Skin epidermis (tissue), 12 donors: ENCODE data around the gene TPST1.
"Not testable (repeated sequence)": the region's sequence is repeated elsewhere in the genome, so short reads cannot be mapped to it uniquely, and the experiment has no call there.

Experiments used
- H3K27ac ChIP-seq, 21 experiments: fragments of 200-600 bp; sonication (generic) in 11 of 21; one replicate each; pipeline ENCODE4 v1.5.0; 2020; ENCODE audit warnings: mild to moderate bottlenecking in 3 of 21, inconsistent platforms in 2 of 21, moderate library complexity in 2 of 21
- H3K4me3 ChIP-seq, 7 experiments: fragments of 200-600 bp; sonication (generic) in 2 of 7; one replicate each; pipeline ENCODE4 v1.5.0; 2020; ENCODE audit warnings: inconsistent platforms in 2 of 7, mild to moderate bottlenecking in 2 of 7, moderate library complexity in 1 of 7

The TPST1 gene

DNA sequence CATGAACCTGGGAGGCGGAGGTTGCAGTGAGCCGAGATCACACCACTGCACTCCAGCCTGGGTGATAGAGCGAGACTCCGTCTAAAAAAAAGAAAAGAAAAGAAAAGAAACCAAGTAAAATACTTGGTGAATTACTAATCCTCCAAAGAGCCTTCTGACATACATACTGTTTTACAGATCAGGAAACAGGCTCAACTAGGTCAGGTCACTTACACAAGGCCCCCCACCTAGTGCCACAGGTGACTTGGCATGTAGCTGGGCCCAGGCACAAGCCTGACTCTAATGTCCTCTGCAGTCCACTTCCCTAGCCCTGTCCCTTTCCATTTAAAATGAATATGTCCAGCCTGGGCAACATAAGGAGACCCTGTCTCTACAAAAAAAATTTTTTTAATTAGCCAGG, 157.0 kb downstream of the TPST1 start:
- H3K27ac ChIP-seq = no peak overlapping the region
- H3K4me3 ChIP-seq = no peak overlapping the region

DNA sequence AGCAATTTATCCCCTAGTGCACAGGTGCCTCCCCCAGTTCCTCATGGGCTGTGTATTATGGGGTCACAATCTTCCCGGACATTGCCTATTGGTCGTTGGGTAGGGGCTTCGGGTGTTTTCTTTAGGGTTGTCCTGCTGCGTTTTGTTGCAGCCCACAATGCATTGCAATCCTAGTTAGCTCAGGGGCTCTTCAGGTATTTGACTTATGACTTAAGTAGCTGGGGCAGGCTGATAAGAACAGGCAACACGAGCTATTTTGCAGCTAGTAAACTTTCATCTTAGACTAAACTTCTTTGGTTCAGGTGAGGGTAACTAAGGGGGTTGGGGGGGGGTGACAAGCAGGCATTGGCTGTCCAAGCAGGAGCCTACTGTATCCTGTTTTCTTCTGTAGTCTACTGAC, 158.5 kb downstream of the TPST1 start:
- no peak overlapping the region for H3K27ac ChIP-seq
- no peak overlapping the region for H3K4me3 ChIP-seq

DNA sequence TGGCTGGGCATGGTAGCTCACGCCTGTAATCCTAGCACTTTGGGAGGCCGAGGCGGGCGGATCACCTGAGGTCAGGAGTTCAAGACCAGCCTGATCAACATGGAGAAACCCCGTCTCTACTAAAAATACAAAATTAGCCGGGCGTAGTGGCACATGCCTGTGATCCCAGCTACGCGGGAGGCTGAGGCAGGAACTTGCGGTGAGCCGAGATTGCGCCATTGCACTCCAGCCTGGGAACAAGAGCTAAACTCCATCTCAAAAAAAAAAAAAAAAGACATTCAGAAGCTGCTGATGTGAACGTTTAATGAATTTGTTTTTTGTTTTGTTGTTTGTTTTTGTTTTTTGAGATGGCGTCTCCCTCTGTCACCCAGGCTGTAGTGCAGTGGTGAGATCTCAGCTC, 159.9 kb downstream of the TPST1 start:
- H3K4me3 ChIP-seq, H3K27ac ChIP-seq: not testable (repeated sequence)

DNA sequence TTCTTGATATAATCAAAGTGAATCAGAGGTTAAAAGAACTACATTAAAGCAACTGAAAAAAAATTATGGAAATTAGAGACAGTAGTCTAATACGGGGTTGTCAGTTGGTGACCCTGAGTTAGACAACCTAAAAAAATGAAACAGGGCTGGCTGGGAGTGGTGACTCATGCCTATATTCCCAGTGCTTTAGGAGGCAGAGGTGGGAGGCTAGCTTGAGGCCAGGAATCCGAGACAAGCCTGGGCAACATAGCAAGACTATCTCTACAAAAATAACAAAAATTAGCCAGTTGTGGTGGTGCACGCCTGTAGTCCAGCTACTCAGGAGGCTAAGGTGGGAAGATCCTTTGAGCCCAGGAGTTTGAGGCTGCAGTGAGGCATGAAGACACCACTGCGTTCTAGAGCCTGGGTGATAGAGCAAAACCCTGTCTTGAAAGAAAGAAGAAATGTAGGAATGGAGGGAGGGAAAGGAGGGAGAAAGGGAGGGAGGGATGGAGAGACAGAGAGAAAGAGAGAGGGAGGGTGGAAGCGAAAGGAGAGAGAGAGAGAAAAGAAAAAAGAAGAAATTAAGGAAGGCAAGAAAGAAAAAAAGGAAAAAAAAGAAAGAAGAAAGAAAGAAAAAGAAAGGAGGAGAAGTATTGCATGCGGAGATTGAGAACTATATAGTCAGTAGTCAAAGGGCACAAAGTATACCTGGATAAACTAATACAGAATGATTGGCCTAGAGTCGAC, 166.1 kb downstream of the TPST1 start:
- Histone ChIP-seq H3K4me3 (no peak overlapping the region), H3K27ac (no peak overlapping the region)

DNA sequence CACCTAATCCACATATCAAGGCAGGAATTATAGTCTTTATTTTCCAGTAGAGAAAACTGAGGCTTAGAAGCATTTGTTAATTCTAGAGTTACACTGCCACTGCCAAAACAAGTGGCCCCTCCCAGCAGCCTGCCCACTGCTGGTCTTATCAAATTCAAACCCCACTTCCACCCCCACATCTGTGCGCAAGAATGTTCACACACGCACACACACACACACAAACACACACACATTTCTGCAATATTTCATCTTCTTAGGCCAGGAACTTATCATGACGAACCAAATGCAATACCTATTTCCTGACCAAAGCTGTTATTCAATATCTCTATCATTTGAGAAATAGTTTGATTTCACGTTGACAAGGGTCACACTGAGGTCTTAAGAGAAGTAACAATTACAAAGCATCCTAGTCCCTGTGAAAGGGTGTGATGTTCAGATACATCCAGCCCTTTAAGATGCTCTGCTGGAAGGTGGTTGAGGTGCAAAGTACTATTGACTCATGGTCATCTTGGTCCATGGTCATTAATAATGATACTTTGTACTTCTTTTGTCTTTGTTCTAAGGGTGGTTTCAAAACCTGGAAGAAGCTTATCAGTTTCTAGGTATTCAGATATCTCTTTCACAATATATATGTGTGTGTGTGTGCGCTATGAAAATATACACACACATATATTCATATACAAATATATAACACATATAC, 169.2 kb downstream of the TPST1 start:
- H3K4me3 ChIP-seq, H3K27ac ChIP-seq: not testable (repeated sequence)

DNA sequence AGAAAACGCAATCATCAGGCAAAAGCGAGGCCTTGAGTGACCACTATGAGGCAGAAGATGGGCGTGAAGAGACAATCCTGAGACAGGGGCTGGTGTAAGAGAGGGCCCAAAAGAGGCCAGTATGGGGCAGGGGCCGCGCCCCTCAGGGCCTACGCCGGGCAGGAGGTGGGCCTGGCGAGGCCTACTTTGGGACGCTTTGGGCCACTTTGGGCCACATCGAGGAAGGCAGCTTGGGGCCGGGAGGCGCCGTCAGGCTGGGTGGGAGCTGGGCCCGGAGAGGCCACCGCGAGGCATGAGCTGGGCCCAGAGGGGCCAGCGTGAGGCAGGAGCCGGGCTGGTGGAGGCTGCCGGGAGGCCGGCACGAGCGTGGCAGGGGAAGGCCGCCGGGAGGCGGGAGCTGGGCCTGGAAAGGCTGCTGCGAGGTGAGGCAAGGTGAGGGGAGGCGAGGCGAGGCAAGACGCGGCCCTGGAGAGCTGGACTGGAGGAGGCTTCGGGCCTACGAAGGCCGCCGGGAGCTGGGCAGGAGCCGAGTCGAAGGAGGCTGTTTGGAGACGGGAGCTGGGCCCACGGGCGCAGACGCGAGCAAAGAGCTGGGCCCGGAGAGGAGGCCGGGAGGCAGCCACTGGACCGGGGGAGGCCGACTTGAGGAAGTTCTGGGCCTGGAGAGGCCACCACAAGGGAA, 171.3 kb downstream of the TPST1 start:
- Histone ChIP-seq H3K4me3 (no peak overlapping the region), H3K27ac (no peak overlapping the region)

DNA sequence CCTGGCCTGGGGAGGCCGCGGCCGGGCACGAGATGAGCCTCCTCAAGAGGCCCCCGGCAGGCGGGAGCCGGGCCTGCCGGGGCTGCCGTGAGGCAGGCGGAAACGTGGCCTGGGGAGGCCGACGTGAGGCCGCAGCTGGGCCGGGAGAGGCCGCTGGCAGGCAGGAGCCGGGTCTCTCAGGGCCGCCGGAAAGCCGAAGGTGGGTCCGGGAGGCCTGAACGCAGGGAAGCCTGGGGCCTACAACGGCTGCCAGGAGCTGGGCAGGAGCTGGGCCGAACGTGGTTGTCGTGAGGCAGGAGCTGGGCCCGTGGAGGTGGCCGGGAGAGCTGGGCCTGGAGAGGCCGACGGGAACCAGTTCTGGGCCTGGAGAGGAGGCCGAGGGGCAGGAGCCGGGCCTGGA, 171.9 kb downstream of the TPST1 start:
- H3K27ac ChIP-seq = no peak overlapping the region
- H3K4me3 ChIP-seq = no peak overlapping the region

DNA sequence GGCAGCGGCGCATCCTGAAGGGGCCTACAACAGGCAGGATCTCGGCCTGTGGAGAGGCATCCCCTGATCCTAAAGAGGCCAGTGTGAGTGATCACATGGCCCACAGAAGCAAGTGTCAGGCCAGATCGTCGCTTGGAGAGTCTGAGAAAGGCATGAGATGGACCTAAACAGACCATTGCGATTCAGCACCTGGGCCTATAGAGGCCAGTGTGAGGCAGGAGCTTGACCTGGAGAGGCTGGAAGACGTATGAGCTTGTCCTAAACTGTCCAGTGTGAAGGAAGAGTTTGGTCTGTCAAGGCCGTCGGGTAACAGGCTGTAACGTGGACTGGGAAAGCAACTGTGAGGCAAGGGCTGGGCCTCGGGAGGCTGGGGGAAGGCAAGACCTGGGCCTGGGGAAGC, 172.6 kb downstream of the TPST1 start:
- no peak overlapping the region for H3K4me3 ChIP-seq
- no peak overlapping the region for H3K27ac ChIP-seq

DNA sequence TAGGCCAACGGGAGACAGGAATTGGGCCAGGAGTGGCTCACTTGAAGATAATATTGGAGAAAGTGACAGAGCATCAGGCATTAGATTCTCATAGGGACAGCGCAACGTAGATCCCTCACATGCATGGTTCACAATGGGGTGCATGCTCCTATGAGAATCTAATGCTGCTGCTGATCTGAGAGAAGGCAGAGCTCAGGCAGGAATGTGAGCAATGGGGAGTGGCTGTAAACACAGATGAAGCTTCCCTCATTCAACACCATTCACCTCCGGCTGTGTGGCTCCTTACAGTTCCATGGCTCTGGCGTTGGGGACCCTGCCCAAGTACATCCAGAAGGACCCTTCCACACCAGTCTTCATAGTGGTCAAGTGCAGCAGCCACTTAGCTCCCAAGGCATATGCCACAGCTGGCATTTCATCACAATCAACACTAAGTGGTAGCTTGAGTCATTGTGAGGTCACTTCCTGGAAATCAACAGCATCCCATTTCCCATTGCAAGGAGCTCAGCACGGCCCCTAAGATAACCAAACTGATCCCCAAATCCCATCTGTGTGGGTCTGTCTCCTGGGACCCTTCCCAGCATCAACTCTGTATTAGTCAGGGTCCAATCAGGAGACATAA, 174.5 kb downstream of the TPST1 start:
- H3K27ac ChIP-seq = peak overlapping the region in 2 of 21 experiments; percentile 14

DNA sequence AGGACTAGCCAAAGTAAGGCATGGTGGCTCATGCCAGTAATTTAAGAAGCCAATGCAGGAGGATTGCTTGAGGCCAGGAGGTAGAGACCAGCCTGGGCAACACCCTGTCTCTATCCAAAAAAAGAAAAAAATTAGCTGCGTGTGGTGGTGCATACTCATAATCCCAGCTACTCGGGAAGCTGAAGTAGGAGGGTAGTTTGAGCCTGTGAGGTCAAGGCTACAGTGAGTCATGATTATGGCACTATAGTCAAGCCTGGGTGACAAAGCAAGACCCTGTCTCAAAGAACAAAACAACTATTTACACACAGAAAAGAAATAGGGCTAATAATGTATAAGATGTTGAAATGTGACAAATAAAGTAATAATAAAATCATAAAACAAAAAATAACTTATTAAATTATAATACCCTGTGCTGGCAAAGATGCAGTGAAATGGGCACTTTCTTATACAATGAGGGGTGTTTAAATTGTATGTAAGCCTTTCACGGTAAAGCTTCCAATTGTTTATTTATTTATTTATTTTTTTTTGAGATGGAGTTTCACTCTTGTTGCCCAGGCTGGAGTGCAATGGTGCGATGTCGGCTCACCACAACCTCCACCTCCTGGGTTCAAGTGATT, 175.2 kb downstream of the TPST1 start:
- Histone ChIP-seq H3K4me3 (no peak overlapping the region), H3K27ac (peak overlapping the region in 1 of 21 experiments; percentile 14)

More for the DNA sequence above, 174.5 kb downstream of the TPST1 start:
- no peak overlapping the region for H3K4me3 ChIP-seq

DNA sequence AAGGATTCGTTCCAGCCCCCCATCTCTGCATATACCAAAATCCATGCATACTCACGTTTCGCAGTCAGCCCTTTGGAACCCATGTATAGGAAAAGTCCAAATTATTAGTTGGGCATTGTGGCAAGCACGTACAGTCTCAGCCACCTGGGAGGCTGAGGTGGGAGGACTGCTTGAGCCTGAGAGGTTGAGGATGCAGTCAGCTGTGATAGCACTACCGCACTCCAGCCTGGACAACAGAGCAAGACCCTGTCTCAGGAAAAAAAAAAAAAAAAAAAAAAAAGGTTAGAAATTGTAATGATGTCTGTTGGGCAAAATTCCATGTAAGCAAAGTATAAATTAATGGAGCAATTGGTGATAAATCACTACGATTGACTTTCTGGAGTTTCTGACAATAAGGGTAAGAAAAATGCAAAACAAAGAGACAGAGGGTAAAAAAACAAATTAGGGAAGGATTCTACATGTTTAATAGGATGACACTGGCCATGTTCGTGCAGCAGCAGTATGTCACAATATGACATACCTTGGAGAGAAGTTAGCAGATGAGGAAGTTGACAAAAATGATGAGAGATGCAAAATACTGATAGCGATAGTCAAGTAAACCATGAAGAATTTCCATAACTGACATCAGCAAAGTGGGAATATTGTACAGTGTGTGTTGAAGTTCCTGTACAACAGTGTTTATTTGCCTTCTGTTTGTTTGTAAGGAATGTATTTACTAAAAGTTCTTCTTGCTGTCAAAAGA, 177.2 kb downstream of the TPST1 start:
- H3K4me3 ChIP-seq = not testable (repeated sequence)

DNA sequence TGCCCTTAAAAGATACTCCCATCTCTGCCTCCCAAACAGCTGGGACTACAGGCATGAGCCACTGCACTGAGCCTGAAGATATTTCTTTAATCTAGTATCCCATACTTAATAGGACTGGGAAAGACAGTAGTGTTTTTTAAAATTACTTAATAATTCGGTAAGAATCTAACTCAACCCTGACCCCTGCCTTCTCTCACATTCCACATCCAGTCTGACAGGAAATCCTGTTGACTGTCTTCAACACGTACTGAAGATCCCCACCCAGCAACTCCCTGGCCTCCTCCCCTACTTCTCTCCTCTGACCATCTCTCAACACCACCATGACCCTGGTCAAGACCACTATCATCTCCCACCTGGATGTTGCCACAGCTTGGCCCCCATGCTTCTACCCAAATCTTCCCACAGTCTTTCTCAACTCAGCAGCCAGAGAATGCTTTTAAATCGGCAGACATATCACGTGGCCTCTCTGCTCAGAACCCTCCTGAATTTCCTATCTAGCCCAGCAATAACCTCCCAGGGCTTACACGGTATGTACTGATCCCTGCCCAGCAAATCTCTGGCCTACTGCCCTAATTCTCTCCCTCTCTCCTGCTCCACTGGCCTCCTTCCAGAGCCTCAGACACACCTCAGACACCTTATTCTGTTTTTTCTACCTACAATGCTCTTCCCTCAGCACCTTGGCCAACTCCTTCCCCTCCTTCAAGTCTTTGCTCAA, 180.2 kb downstream of the TPST1 start:
- H3K4me3 ChIP-seq = not testable (repeated sequence)

More for the DNA sequence above, 177.2 kb downstream of the TPST1 start:
- not testable (repeated sequence) for H3K27ac ChIP-seq

DNA sequence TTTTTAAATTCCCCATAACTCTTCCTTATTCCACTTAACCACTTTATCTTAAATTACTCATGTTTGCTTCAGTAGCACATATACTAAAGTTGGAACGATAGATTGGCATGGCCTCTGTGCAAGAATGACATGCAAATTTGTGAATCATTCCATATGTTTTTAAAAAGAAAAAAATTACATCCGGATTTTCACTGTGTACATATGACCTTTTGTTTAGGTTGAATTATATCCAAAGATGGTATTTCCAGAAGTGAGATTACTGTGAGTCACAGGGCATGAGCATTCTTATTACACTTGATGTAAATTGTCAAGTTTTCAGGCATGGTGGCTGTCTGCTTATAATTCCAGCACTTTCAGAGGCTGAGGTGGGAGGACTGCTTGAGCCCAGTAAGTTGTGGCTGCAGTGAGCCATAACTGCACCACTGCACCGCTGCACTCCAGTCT, 190.0 kb downstream of the TPST1 start:
- not testable (repeated sequence) for H3K4me3 ChIP-seq, H3K27ac ChIP-seq

More for the DNA sequence above, 180.2 kb downstream of the TPST1 start:
- H3K27ac ChIP-seq = not testable (repeated sequence)

DNA sequence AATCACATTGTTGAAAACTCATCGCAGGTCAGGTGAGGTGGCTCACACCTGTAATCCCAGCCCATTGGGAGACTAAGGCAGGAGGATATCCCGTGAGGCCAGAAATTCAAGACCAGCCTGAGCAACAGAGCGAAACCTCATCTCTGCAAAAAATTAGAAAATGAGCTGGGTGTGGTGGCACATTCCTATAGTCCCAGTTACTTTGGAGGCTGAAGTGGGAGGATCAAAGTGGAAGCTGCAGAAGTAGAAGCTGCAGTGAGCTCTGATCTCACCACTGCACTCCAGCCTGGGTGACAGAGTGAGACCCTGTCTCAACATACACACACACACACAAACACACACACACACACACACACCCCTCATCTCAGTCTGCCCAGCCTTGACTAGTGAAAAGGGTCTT, 190.9 kb downstream of the TPST1 start:
- not testable (repeated sequence) for H3K27ac ChIP-seq

DNA sequence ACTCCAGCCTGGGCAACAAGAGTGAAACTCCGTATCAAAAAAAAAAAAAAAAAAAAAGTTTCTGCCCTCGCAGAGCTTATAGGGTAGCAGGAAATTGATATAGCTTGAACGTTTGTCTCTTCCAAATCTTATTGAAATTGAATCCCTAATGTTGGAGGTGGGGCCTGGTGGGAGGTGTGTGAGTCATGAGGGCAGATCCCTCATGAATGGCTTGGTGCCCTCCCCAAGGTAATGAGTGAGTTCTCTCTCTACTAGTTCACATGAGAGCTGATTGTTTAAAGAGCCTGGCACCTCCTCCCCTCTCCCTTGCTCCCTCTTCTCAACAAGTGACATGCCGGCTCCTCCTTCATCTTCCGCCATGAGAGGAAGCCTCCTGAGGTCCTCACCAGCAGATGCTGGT, 193.7 kb downstream of the TPST1 start:
- H3K27ac ChIP-seq, H3K4me3 ChIP-seq: not testable (repeated sequence)

More for the DNA sequence above, 190.9 kb downstream of the TPST1 start:
- not testable (repeated sequence) for H3K4me3 ChIP-seq

DNA sequence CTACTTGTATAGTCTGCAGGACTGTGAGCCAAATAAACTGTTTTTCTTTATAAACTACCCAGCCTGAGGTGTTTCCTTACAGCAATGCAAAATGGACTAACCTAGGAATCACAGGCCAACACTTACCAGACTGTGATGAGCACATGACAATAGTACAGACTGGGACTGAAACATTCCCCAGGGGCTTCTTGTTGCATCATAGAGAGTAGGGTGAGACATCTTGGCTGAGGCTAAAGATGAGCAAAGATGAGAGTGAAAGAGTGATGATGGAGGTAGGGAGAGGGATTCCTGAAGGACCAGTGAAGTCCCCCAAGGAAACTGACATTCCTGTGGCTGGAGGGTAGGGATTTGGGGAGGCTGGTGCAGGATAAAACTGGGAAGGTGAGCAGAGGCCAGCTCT, 194.4 kb downstream of the TPST1 start:
- Histone ChIP-seq H3K27ac (no peak overlapping the region), H3K4me3 (no peak overlapping the region)

DNA sequence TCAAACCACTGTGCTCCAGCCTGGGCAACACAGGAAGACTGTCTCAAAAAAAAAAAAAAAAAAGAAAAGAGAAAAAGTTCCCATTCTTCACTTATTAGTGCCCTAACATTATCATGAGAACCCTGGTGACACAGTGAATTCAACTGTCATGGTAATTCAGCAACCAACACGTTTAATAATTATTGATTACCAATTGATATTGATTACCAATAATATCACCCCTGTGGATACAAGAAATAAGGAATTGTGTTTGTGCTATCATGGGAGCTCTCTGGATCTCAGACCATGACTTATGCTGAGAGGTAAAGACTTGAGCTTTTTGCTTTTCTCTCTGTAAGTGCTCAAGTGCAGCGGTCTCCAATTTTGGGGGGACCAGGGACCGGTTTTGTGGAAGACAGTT, 195.3 kb downstream of the TPST1 start:
- Histone ChIP-seq H3K27ac (no peak overlapping the region), H3K4me3 (no peak overlapping the region)

DNA sequence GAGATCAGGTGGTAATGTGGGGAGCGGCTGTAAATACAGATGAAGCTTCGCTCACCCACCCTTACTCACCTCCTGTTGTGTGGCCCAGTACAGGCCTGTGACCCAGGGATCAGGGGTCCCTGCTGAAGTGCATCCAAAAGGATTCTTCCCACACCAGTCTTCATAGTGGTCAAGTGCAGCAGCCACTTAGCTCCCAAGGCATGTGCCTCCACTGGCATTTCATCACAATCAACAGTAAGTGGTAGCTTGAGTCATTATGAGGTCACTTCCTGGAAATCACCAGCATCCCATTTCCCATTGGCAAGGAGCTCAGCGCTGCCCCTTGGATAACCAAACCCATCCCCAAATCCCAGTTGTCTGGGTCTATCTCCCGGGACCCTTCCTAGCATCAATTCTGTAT, 196.0 kb downstream of the TPST1 start:
- H3K27ac ChIP-seq, H3K4me3 ChIP-seq: not testable (repeated sequence)

DNA sequence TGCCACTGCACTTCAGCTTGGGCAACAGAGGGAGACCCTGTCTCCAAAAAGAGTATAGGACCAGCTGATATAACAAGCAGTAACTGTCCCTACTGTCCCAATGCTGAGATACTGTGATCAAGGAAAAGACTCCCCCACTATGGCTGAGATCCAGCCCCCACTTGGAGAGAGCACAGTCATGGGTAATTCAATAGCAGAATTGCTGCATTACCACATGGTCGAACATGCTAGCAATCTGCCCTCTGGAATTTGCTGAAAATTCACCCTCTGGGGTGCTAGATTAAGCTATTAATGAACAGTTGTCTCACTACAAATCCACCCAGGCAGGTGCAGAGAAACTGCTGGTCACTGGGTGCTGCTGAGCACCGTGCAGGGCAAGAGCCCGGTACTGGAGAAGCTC, 196.8 kb downstream of the TPST1 start:
- H3K4me3 ChIP-seq = not testable (repeated sequence)

More for the DNA sequence above, 196.8 kb downstream of the TPST1 start:
- not testable (repeated sequence) for H3K27ac ChIP-seq
